GM12874 (cell line): ENCODE data around the gene MYO5B.

Source experiments
- CTCF ChIP-seq: IDR thresholded peaks from 2 replicates; pipeline ENCODE4 v1.5.1; 2011; ENCODE audit warnings: low read depth, mild to moderate bottlenecking, control low read depth, low read length, moderate library complexity; ENCODE audit not compliant: insufficient read depth

The MYO5B gene

GRCh38 chr18:50183556-50183955 lies 11.4 kb downstream of the MYO5B start:
- TF ChIP-seq CTCF, result no peak

DNA sequence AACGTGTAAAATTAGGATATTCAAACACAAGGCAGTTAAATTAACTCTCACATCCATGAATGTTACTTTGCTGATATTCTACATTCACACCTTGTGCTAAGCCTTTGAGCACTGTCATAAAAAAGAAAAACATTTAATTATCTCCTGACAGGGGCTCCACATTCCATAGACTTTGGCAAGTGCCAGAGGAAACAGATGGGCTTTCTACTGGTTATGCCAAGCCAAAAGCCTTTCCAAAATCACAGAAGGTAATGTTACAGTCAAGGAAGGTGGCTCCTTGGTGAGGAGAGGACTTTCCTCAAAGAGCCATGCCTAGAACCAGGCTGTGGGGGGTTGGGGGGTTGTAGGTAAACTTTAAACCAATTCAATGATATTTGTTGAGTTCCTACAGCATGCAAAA lies 12.4 kb downstream of the MYO5B start:
- no peak for TF ChIP-seq CTCF

DNA sequence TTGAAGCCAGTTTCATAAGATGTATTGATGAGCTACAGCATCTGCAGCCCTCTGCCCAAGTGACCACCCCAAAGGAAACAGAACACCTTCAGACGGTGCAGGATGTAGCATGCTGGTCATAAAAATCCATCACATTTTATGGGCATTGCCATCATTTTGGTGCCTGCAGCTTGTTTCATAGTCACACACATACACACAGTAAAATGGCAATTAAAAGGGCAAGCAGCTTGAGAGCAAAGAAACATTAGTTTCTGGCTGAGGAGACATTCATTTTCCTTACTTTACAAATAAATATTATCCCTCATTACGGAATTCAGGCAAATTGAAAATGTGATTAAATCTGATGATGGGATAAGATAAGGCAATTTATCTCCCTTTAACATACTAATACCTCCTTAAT lies 13.4 kb downstream of the MYO5B start:
- TF ChIP-seq CTCF, result no peak

DNA sequence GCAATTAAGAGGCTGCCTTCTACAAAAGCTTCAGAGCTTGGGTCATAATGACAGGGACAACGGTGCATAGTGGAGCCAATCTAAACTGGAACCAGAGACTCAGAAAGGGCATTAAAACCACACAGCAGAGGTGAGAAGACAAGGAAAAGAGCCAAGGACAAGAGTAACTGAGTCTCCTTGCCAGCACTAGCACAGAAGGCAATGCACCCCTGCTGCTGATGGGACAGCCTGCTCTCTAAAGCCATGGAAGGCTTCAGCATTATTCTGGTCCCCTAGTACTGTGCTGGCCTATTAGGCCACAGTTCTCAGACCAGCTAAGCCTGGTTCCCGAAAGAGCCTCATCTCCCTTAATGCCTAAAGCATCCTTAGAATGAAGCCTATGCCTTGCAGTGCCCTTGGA lies 15.5 kb downstream of the MYO5B start:
- TF ChIP-seq CTCF, result no peak

- no peak for TF ChIP-seq CTCF
Observed at GRCh38 chr18:50177294-50177992, 17.5 kb downstream of the MYO5B start.

DNA sequence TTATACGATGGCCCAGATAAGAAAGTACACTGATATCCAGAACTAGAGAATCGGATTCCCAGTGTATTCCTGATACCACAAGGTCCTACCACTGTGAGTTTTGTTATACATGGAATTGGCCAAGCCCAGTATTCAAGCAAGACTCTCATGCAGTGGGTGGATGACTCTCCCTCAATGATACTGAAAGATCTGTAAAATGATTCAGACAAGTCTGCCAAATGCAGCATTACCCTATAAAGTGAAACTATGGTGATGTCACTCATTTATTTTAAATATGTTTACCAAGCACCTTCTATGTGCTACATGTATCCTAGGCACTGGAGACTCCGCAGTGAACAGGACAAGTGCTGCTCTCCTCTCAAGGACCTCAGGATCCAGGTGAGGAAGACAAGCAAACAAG lies 22.6 kb downstream of the MYO5B start:
- TF ChIP-seq CTCF, result no peak

- no peak for TF ChIP-seq CTCF
Observed at GRCh38 chr18:50171406-50171805, 23.5 kb downstream of the MYO5B start.
